ENCODE data around the gene STAB1. TPM values are rescaled to one million over a fixed set of nuclear protein-coding genes. Genes with fewer than 3 reads are reported as not detected.

STAB1 gene
- total and polyA plus RNA-seq, 2 experiments from 2014 or later = 0.90 to 1.9 TPM

DNA sequence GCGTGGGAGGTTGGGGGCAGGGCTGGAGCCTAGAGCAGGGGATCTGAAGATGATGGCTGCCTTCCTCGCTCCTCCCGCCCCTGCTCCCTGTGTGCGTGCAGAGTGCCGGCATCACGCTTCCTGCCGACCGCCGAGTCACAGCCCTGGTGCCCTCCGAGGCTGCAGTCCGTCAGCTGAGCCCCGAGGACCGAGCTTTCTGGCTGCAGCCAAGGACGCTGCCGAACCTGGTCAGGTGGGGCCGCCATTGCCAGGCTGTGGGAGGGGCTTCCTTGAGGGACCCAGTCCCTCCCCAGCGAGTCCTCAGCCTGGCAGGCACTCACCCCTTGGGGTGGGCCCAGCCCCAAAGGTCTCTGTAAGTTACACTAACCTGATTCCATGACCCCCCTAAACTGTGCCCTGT is 17.6 kb downstream of the STAB1 start:
- peaks cover 13% of the 10 kb centered on the region for H3K27me3 Mint-ChIP-seq (ENCODE audit: insufficient read depth, low read depth, poor library complexity)
- Histone ChIP-seq H3K27ac (ENCODE audit: low read depth) (no peak overlapping the region), H3K4me3 (no peak overlapping the region), H3K79me2 (replicated peaks; ENCODE audit: insufficient read depth) (no peaks in the 10 kb centered on the region), H3K4me2 (no peak overlapping the region), H4K20me1 (replicated peaks; ENCODE audit: insufficient read depth) (no peaks in the 10 kb centered on the region), H3K4me1 (ENCODE audit: insufficient read depth) (no peaks in the 10 kb centered on the region), H3K36me3 (ENCODE audit: insufficient read depth) (no peaks in the 10 kb centered on the region), H3K27me3 (ENCODE audit: insufficient read depth) (no peaks in the 10 kb centered on the region), H3K9me2 (ENCODE audit: insufficient read depth) (no peaks in the 10 kb centered on the region), H2AFZ (peak overlapping the region; percentile 74; the same call in 1 of the 2 replicates), H3F3A (replicated peaks; ENCODE audit: low read depth) (no peaks in the 10 kb centered on the region)
- no peaks in the 10 kb centered on the region for H3K36me3 Mint-ChIP-seq (ENCODE audit: low read depth)
- no peaks in the 10 kb centered on the region; the same call in 2 of the 3 replicates for H3K9me3 Mint-ChIP-seq
- no peak overlapping the region for H3K4me3 Mint-ChIP-seq
- ATAC-seq (peak; percentile 24), DNase-seq (ENCODE audit: low spot score) (peak; percentile 28)
- H3K27ac Mint-ChIP-seq = no peak overlapping the region
- no peak for TF ChIP-seq EZH2phosphoT487 (IDR thresholded peaks at IDR 0.05; ENCODE audit: unreplicated experiment)
- no peak for TF ChIP-seq NANOG (IDR thresholded peaks at IDR 0.05; ENCODE audit: borderline replicate concordance)
- TF ChIP-seq, protein P1, sequence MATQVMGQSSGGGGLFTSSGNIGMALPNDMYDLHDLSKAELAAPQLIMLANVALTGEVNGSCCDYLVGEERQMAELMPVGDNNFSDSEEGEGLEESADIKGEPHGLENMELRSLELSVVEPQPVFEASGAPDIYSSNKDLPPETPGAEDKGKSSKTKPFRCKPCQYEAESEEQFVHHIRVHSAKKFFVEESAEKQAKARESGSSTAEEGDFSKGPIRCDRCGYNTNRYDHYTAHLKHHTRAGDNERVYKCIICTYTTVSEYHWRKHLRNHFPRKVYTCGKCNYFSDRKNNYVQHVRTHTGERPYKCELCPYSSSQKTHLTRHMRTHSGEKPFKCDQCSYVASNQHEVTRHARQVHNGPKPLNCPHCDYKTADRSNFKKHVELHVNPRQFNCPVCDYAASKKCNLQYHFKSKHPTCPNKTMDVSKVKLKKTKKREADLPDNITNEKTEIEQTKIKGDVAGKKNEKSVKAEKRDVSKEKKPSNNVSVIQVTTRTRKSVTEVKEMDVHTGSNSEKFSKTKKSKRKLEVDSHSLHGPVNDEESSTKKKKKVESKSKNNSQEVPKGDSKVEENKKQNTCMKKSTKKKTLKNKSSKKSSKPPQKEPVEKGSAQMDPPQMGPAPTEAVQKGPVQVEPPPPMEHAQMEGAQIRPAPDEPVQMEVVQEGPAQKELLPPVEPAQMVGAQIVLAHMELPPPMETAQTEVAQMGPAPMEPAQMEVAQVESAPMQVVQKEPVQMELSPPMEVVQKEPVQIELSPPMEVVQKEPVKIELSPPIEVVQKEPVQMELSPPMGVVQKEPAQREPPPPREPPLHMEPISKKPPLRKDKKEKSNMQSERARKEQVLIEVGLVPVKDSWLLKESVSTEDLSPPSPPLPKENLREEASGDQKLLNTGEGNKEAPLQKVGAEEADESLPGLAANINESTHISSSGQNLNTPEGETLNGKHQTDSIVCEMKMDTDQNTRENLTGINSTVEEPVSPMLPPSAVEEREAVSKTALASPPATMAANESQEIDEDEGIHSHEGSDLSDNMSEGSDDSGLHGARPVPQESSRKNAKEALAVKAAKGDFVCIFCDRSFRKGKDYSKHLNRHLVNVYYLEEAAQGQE (IDR thresholded peaks at IDR 0.05; ENCODE audit: unreplicated experiment) = no peak
- TF ChIP-seq, protein P2, sequence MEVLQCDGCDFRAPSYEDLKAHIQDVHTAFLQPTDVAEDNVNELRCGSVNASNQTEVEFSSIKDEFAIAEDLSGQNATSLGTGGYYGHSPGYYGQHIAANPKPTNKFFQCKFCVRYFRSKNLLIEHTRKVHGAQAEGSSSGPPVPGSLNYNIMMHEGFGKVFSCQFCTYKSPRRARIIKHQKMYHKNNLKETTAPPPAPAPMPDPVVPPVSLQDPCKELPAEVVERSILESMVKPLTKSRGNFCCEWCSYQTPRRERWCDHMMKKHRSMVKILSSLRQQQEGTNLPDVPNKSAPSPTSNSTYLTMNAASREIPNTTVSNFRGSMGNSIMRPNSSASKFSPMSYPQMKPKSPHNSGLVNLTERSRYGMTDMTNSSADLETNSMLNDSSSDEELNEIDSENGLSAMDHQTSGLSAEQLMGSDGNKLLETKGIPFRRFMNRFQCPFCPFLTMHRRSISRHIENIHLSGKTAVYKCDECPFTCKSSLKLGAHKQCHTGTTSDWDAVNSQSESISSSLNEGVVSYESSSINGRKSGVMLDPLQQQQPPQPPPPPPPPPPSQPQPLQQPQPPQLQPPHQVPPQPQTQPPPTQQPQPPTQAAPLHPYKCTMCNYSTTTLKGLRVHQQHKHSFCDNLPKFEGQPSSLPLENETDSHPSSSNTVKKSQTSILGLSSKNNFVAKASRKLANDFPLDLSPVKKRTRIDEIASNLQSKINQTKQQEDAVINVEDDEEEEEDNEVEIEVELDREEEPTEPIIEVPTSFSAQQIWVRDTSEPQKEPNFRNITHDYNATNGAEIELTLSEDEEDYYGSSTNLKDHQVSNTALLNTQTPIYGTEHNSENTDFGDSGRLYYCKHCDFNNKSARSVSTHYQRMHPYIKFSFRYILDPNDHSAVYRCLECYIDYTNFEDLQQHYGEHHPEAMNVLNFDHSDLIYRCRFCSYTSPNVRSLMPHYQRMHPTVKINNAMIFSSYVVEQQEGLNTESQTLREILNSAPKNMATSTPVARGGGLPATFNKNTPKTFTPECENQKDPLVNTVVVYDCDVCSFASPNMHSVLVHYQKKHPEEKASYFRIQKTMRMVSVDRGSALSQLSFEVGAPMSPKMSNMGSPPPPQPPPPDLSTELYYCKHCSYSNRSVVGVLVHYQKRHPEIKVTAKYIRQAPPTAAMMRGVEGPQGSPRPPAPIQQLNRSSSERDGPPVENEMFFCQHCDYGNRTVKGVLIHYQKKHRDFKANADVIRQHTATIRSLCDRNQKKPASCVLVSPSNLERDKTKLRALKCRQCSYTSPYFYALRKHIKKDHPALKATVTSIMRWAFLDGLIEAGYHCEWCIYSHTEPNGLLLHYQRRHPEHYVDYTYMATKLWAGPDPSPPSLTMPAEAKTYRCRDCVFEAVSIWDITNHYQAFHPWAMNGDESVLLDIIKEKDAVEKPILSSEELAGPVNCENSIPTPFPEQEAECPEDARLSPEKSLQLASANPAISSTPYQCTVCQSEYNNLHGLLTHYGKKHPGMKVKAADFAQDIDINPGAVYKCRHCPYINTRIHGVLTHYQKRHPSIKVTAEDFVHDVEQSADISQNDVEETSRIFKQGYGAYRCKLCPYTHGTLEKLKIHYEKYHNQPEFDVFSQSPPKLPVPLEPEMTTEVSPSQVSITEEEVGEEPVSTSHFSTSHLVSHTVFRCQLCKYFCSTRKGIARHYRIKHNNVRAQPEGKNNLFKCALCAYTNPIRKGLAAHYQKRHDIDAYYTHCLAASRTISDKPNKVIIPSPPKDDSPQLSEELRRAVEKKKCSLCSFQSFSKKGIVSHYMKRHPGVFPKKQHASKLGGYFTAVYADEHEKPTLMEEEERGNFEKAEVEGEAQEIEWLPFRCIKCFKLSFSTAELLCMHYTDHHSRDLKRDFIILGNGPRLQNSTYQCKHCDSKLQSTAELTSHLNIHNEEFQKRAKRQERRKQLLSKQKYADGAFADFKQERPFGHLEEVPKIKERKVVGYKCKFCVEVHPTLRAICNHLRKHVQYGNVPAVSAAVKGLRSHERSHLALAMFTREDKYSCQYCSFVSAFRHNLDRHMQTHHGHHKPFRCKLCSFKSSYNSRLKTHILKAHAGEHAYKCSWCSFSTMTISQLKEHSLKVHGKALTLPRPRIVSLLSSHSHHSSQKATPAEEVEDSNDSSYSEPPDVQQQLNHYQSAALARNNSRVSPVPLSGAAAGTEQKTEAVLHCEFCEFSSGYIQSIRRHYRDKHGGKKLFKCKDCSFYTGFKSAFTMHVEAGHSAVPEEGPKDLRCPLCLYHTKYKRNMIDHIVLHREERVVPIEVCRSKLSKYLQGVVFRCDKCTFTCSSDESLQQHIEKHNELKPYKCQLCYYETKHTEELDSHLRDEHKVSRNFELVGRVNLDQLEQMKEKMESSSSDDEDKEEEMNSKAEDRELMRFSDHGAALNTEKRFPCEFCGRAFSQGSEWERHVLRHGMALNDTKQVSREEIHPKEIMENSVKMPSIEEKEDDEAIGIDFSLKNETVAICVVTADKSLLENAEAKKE (CRISPR knock-in tag; IDR thresholded peaks at IDR 0.05) = no peak
- no peak for TF ChIP-seq ZNF331 (CRISPR knock-in tag; IDR thresholded peaks at IDR 0.05; ENCODE audit: low read depth)
- no peak for TF ChIP-seq POLR2AphosphoS5 (IDR thresholded peaks at IDR 0.05; ENCODE audit: low read depth)
- TF ChIP-seq, protein P3, sequence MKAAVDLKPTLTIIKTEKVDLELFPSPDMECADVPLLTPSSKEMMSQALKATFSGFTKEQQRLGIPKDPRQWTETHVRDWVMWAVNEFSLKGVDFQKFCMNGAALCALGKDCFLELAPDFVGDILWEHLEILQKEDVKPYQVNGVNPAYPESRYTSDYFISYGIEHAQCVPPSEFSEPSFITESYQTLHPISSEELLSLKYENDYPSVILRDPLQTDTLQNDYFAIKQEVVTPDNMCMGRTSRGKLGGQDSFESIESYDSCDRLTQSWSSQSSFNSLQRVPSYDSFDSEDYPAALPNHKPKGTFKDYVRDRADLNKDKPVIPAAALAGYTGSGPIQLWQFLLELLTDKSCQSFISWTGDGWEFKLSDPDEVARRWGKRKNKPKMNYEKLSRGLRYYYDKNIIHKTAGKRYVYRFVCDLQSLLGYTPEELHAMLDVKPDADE (IDR thresholded peaks at IDR 0.05) = no peak
- no peak for TF ChIP-seq EZH2 (IDR thresholded peaks at IDR 0.05; ENCODE audit: low read depth, unreplicated experiment)
- no peak for TF ChIP-seq ZNF114 (CRISPR knock-in tag; IDR thresholded peaks at IDR 0.05)
- TF ChIP-seq, protein P4, sequence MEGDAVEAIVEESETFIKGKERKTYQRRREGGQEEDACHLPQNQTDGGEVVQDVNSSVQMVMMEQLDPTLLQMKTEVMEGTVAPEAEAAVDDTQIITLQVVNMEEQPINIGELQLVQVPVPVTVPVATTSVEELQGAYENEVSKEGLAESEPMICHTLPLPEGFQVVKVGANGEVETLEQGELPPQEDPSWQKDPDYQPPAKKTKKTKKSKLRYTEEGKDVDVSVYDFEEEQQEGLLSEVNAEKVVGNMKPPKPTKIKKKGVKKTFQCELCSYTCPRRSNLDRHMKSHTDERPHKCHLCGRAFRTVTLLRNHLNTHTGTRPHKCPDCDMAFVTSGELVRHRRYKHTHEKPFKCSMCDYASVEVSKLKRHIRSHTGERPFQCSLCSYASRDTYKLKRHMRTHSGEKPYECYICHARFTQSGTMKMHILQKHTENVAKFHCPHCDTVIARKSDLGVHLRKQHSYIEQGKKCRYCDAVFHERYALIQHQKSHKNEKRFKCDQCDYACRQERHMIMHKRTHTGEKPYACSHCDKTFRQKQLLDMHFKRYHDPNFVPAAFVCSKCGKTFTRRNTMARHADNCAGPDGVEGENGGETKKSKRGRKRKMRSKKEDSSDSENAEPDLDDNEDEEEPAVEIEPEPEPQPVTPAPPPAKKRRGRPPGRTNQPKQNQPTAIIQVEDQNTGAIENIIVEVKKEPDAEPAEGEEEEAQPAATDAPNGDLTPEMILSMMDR (conservative IDR thresholded peaks at IDR 0.05; ENCODE audit: low read depth in 2 of 2) = no peak
- no peak for TF ChIP-seq JUNB (IDR thresholded peaks at IDR 0.05; ENCODE audit: unreplicated experiment)
- TF ChIP-seq STAT1 (IDR thresholded peaks at IDR 0.05; ENCODE audit: unreplicated experiment) = no peak
- TF ChIP-seq CREB1 (CRISPR knock-in tag; IDR thresholded peaks at IDR 0.05; ENCODE audit: low read depth) = no peak
- peaks cover 2% of the 10 kb centered on the region; the same call in 2 of the 3 replicates for H3K4me1 Mint-ChIP-seq
